ENCODE results near the gene CEP44. TPM values are rescaled to one million over a fixed set of nuclear protein-coding genes. Genes with fewer than 3 reads are reported as not detected.

Gene CEP44
- total RNA-seq, 2 experiments from 2014 or later = 29.2 to 32.4 TPM

GRCh38 chr4:174316546-174316945 is 32.8 kb downstream of the CEP44 start:
- ChIA-PET CTCF (ENCODE audit: unreplicated experiment) (no interaction called here), POLR2A (no interaction called here)
- intact Hi-C loops (cut with micrococcal nuclease; ENCODE audit: unreplicated experiment) = loop anchor here (5.0 kb wide), 1 partner anchor 809 kb away; no protein-coding TSS in a partner anchor

DNA sequence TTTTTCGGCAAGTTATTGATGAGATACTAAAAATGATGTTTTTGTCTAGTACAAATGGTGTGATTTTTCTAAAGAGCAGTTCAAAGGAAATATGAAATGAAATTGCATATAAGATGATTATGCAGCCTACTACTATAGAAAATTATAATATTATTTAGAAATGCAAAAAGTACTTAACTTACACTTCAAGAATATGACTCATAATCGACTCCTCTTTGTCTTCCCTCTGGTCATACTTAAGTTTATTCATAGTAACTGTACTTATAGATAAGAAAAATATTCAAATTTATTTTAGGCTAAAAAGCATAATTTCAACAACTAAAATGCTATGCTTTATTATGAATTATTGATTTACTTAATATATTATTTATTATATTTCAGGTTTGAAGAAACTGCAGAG is 33.2 kb downstream of the CEP44 start:
- Histone ChIP-seq H3K79me2 (ENCODE audit: insufficient read depth, low read depth, low read length) (no peaks in the 10 kb centered on the region), H3K36me3 (ENCODE audit: insufficient read depth, low read length) (peaks cover 28% of the 10 kb centered on the region), H3K27ac (ENCODE audit: low read depth, low read length, poor library complexity, severe bottlenecking) (no peak overlapping the region), H2AFZ (ENCODE audit: low read length) (no peak overlapping the region), H3K4me3 (ENCODE audit: low read depth, low read length, poor library complexity, severe bottlenecking) (no peak overlapping the region), H3K9me3 (ENCODE audit: low read length) (no peaks in the 10 kb centered on the region), H3K4me1 (ENCODE audit: insufficient read depth, low read length, poor library complexity, severe bottlenecking) (no peaks in the 10 kb centered on the region), H3K4me2 (ENCODE audit: low read length) (no peak overlapping the region), H3K9me2 (ENCODE audit: insufficient read depth, low read length) (no peaks in the 10 kb centered on the region), H4K20me1 (ENCODE audit: insufficient read depth, low read length) (no peaks in the 10 kb centered on the region)
- no peak for DNase-seq (ENCODE audit: low spot score)
- CTCF ChIA-PET (ENCODE audit: unreplicated experiment) = no interaction called here
- intact Hi-C loops (cut with micrococcal nuclease; ENCODE audit: unreplicated experiment) = loop anchor here (5.0 kb wide), 1 partner anchor 810 kb away; no protein-coding TSS in a partner anchor
- POLR2A ChIA-PET = no interaction called here
- TF ChIP-seq CTCF (conservative IDR thresholded peaks at IDR 0.05; ENCODE audit: low read length) = no peak
- TF ChIP-seq EZH2phosphoT487 (IDR thresholded peaks at IDR 0.05; ENCODE audit: borderline replicate concordance, low read depth, low read length) = no peak
- BruUV-seq (replicated peaks) = no TSS peak

More at GRCh38 chr4:174316546-174316945, 32.8 kb downstream of the CEP44 start:
- DNase-seq (ENCODE audit: low spot score) = no peak
- TF ChIP-seq CTCF (conservative IDR thresholded peaks at IDR 0.05; ENCODE audit: low read length) = no peak
- Histone ChIP-seq H3K9me2 (ENCODE audit: insufficient read depth, low read length) (no peaks in the 10 kb centered on the region), H3K4me2 (ENCODE audit: low read length) (no peak overlapping the region), H2AFZ (ENCODE audit: low read length) (no peak overlapping the region), H3K36me3 (ENCODE audit: insufficient read depth, low read length) (peaks cover 32% of the 10 kb centered on the region), H3K27ac (ENCODE audit: low read depth, low read length, poor library complexity, severe bottlenecking) (no peak overlapping the region), H3K79me2 (ENCODE audit: insufficient read depth, low read depth, low read length) (no peaks in the 10 kb centered on the region), H4K20me1 (ENCODE audit: insufficient read depth, low read length) (no peaks in the 10 kb centered on the region), H3K4me1 (ENCODE audit: insufficient read depth, low read length, poor library complexity, severe bottlenecking) (no peaks in the 10 kb centered on the region), H3K9me3 (ENCODE audit: low read length) (no peaks in the 10 kb centered on the region), H3K4me3 (ENCODE audit: low read depth, low read length, poor library complexity, severe bottlenecking) (no peak overlapping the region)
- BruUV-seq (replicated peaks) = no TSS peak

DNA sequence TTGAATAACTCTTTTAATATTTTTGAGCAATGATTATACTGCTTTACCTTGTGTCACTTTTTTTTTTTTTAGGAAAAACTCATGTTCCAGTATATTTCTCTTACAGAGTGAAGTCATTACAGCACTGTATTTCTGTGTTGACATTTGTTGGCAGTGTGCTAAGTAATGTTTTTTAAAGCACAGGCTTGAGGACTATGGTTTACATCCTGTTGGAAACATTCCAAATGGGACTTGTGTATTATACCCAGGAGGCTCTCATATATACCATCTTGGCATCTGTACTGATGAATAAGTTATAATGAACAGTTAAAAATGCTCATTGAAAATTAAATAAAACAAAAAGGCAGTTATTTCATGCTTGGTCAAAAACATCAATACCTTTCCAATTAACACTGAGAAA is 33.8 kb downstream of the CEP44 start:
- H3K9me2 ChIP-seq (ENCODE audit: insufficient read depth, low read length) = no peaks in the 10 kb centered on the region
- TF ChIP-seq EZH2phosphoT487 (IDR thresholded peaks at IDR 0.05; ENCODE audit: borderline replicate concordance, low read depth, low read length) (no peak), CTCF (conservative IDR thresholded peaks at IDR 0.05; ENCODE audit: low read length) (no peak)
- ChIA-PET CTCF (ENCODE audit: unreplicated experiment) (no interaction called here), POLR2A (no interaction called here)
- peaks cover 22% of the 10 kb centered on the region for H3K36me3 ChIP-seq (ENCODE audit: insufficient read depth, low read length)
- no peaks in the 10 kb centered on the region for H3K4me1 ChIP-seq (ENCODE audit: insufficient read depth, low read length, poor library complexity, severe bottlenecking)
- no peak overlapping the region for H3K4me3 ChIP-seq (ENCODE audit: low read depth, low read length, poor library complexity, severe bottlenecking)
- no peaks in the 10 kb centered on the region for H4K20me1 ChIP-seq (ENCODE audit: insufficient read depth, low read length)
- BruUV-seq (replicated peaks) = no TSS peak
- H3K4me2 ChIP-seq (ENCODE audit: low read length) = no peak overlapping the region
- intact Hi-C loops (cut with micrococcal nuclease; ENCODE audit: unreplicated experiment) = loop anchor here (5.0 kb wide), 1 partner anchor 810 kb away; no protein-coding TSS in a partner anchor
- no peak overlapping the region for H3K27ac ChIP-seq (ENCODE audit: low read depth, low read length, poor library complexity, severe bottlenecking)
- H3K9me3 ChIP-seq (ENCODE audit: low read length) = no peaks in the 10 kb centered on the region
- no peaks in the 10 kb centered on the region for H3K79me2 ChIP-seq (ENCODE audit: insufficient read depth, low read depth, low read length)
- no peak for DNase-seq (ENCODE audit: low spot score)
- no peak overlapping the region for H2AFZ ChIP-seq (ENCODE audit: low read length)
